Fibroblast of skin of right biceps (primary cell): Measurements from ENCODE around the gene ZNF138.
A peak's percentile ranks its signal among the peaks of the same experiment; 100 is the strongest.

Experiments
- DNase-seq: peaks from one replicate; pipeline ENCODE4 v3.0.0-alpha.2; 2013

ZNF138 gene

DNA sequence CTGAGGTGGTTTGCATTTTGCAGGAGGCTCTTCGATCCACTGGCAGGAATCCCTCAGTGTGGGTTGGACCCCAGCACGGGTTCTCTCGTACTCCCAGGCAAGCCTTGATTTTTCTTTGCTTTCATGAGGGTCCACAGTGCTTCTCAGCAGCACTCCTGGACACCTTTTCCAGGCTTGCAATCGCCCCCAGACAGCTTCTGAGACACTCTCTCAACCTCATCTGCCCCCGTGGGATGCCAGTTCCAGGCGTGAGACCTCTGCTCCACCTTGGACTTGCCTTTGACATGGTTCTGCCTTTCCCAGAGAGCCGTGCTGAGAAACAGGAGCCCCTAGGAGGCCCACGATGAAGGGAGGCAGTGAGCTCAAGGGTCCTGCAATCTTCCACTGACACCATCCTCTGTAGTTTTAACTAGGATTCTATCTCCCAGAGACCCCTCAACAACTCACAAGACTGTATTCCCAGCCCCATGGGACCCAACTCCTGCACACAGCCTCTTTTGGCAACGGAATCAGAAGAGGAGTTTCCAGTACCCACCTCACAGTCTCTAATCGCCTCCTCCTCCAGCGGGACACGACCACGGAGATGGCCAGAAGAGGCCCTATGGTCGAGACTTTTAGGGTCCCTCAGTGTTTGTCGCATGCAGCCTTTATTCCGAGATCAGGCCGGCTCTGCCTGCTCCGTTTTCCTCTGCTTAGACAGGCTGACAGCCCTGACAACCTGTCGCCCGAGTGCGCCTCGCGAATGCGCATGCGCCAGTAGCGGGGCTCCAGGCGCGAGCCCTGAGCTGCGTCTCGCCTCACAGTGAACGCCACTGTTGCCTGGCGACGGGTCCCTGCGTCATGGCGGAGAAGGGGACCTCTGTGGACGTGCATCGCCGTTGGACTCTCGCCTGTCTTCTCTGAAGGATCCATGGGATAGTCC is 82.8 kb downstream of the ZNF138 start:
- no peak for DNase-seq

- no peak for DNase-seq
Measured at GRCh38 chr7:64877714-64878610, 83.7 kb downstream of the ZNF138 start.

DNA sequence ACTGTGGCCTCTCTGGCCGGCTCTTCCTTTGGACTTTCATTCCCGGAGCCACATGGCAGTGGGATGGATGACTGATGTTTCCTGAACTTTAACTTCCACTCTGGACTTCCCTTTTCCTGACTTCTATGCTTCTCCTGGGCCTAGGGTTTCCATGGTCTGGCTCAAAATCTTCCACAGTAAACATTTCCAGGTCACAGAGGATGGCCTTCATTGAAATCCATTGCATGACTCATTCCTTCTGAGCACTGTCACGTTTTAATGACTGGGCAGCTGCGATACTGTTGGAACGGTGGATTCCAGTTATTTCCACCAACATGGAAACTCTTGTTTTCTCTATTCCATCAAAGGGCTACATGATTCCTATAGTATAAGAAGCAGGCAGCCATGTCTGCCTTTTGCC is 84.5 kb downstream of the ZNF138 start:
- no peak for DNase-seq

GRCh38 chr7:64879086-64879730 is 85.0 kb downstream of the ZNF138 start:
- DNase-seq: no peak

- DNase-seq: no peak
Measured at GRCh38 chr7:64879800-64880199, 85.6 kb downstream of the ZNF138 start.

DNA sequence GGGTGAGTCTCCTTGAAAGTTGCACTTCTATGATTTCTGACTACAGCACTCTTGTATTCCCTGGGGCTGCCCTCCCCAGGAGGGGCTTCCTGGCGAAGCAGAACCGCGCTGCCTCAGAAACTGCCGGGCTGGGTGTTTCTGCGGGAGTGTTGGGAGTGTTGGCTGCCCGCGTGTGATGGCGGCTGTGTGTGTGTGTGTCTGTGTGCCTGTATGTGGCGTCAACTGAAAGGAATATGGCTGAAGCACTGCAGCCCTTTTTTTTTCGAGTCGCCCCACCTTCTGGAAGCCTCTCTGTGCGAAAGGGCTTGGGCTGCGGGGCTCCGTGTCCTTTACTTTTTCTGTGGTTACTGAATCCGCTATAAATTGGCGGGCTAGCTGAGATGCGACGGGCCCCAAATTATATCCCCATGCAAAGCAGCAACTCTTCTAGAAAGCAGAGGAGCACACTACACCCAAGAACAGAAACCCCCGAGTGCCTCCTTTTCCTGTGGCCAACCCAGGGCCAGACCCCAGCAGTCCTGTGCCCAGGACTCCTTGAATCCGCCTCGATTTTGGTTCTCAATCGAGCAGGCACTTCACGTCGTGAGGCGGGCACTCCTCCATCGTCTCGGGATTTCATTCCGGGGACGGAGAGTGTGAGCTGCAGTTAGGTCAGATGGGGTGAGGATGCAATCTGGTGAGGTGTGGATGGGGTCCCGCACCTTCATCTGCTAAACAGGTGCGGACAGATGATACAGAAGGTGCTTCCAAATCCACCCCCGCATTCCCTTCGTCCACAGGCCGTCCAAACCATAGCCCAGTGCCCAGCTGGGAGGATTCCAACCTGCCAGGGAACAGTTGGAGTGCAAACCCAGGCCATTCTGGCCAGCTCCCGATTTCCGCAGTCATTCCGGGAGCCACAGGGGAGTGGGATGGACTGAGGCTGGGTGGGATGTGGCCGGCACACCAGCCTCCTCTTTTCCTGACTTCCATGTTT is 86.4 kb downstream of the ZNF138 start:
- no peak for DNase-seq

DNA sequence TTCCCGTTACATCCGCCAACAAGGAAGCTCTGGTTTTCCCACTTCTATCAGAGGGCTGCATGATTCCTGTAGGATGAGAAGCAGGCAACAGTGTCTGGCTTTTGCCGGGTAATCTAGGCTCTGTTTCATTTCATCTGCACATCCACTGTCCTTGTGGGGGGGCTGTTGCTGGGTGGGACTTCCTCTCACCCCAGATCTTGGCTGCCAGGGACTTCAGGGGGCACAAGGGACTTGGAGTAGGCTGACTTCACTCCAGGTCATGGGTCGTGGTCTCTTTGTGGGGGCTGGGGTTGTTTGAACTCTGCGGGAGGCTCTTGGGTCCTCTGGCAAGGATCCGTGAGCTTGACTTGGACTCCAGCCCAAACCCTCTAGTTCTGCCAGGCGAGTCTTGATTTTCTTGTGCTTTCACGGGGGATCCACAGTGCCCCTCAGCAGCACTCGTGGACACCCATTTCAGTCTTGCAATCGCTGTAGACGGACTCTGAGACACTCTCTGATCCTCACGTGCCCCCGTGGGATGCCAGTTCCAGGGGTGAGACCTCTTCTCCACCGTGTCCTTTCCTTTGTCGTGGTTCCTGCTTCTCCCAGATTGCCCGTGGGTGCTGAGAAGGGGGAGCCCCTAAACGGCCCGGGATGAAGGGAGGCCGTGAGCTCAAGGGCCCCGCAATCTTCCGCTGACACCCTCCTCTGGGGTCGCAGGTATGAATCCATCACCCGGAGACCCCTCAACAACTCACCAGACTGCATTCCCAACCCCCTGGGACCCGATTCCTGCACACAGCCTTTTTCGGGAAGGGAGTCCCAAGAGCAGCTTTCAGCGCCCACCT is 87.4 kb downstream of the ZNF138 start:
- DNase-seq: no peak

GRCh38 chr7:64882341-64883112 is 88.3 kb downstream of the ZNF138 start:
- peak; percentile 24 for DNase-seq
